ENCODE measurements around the gene RAP2A.
A peak's percentile ranks its signal among the peaks of the same experiment; 100 is the strongest.

The RAP2A gene

GRCh38 chr13:97403893-97404750, 29.8 kb upstream of the RAP2A start:
- peaks cover 8% of the 10 kb centered on the region for H3K36me3 Mint-ChIP-seq (ENCODE audit: low read depth)
- no peaks in the 10 kb centered on the region for H3K4me1 Mint-ChIP-seq
- H3K4me3 Mint-ChIP-seq, result no peak overlapping the region
- peaks cover 8% of the 10 kb centered on the region for H3K27me3 Mint-ChIP-seq
- DNase-seq (no peak), ATAC-seq (no peak)
- H3K9me3 Mint-ChIP-seq, result peaks cover 11% of the 10 kb centered on the region
- no peak overlapping the region for H3K27ac Mint-ChIP-seq

- no peaks in the 10 kb centered on the region for H3K36me3 Mint-ChIP-seq (ENCODE audit: low read depth)
- peaks cover 8% of the 10 kb centered on the region for H3K27me3 Mint-ChIP-seq
- no peak overlapping the region for H3K27ac Mint-ChIP-seq
- no peaks in the 10 kb centered on the region for H3K4me1 Mint-ChIP-seq
- no peak overlapping the region for H3K4me3 Mint-ChIP-seq
- DNase-seq (no peak), ATAC-seq (no peak)
- H3K9me3 Mint-ChIP-seq, result no peaks in the 10 kb centered on the region
Measured at GRCh38 chr13:97407540-97407939, 26.4 kb upstream of the RAP2A start.

GRCh38 chr13:97408938-97409337, 25.0 kb upstream of the RAP2A start:
- Mint-ChIP-seq H3K27me3 (peaks cover 8% of the 10 kb centered on the region), H3K27ac (no peak overlapping the region), H3K4me1 (no peaks in the 10 kb centered on the region), H3K4me3 (no peak overlapping the region), H3K9me3 (no peaks in the 10 kb centered on the region), H3K36me3 (ENCODE audit: low read depth) (no peaks in the 10 kb centered on the region)
- ATAC-seq (no peak), DNase-seq (no peak)

- no peak overlapping the region for H3K4me3 Mint-ChIP-seq
- no peaks in the 10 kb centered on the region for H3K4me1 Mint-ChIP-seq
- ATAC-seq (no peak), DNase-seq (no peak)
- H3K27me3 Mint-ChIP-seq, result peaks cover 9% of the 10 kb centered on the region
- no peaks in the 10 kb centered on the region for H3K9me3 Mint-ChIP-seq
- H3K27ac Mint-ChIP-seq, result no peak overlapping the region
- no peaks in the 10 kb centered on the region for H3K36me3 Mint-ChIP-seq (ENCODE audit: low read depth)
Measured at GRCh38 chr13:97411984-97412383, 22.0 kb upstream of the RAP2A start.

- no peak for ATAC-seq
- no peaks in the 10 kb centered on the region for H3K4me1 Mint-ChIP-seq
- H3K27ac Mint-ChIP-seq, result no peak overlapping the region
- no peaks in the 10 kb centered on the region for H3K9me3 Mint-ChIP-seq
- peaks cover 10% of the 10 kb centered on the region for H3K27me3 Mint-ChIP-seq
- no peaks in the 10 kb centered on the region for H3K36me3 Mint-ChIP-seq (ENCODE audit: low read depth)
- no peak overlapping the region for H3K4me3 Mint-ChIP-seq
- no peak for DNase-seq
Measured at GRCh38 chr13:97413694-97414093, 20.3 kb upstream of the RAP2A start.

GRCh38 chr13:97414392-97414791, 19.6 kb upstream of the RAP2A start:
- Mint-ChIP-seq H3K27me3 (peaks cover 7% of the 10 kb centered on the region), H3K9me3 (no peaks in the 10 kb centered on the region), H3K27ac (no peak overlapping the region), H3K4me3 (no peak overlapping the region), H3K36me3 (ENCODE audit: low read depth) (no peaks in the 10 kb centered on the region), H3K4me1 (no peaks in the 10 kb centered on the region)
- no peak for DNase-seq
- no peak for ATAC-seq

- ATAC-seq (no peak), DNase-seq (no peak)
- peaks cover 7% of the 10 kb centered on the region for H3K27me3 Mint-ChIP-seq
- H3K27ac Mint-ChIP-seq, result no peak overlapping the region
- H3K4me1 Mint-ChIP-seq, result no peaks in the 10 kb centered on the region
- H3K4me3 Mint-ChIP-seq, result no peak overlapping the region
- H3K36me3 Mint-ChIP-seq (ENCODE audit: low read depth), result no peaks in the 10 kb centered on the region
- H3K9me3 Mint-ChIP-seq, result peaks cover 4% of the 10 kb centered on the region
Measured at GRCh38 chr13:97417698-97418097, 16.3 kb upstream of the RAP2A start.

GRCh38 chr13:97422118-97423054, 11.6 kb upstream of the RAP2A start:
- ATAC-seq, result no peak
- H3K9me3 Mint-ChIP-seq, result peaks cover 4% of the 10 kb centered on the region
- no peak for DNase-seq
- H3K27me3 Mint-ChIP-seq, result peaks cover 4% of the 10 kb centered on the region
- H3K4me3 Mint-ChIP-seq, result no peak overlapping the region
- H3K36me3 Mint-ChIP-seq (ENCODE audit: low read depth), result no peaks in the 10 kb centered on the region
- H3K4me1 Mint-ChIP-seq, result no peaks in the 10 kb centered on the region
- no peak overlapping the region for H3K27ac Mint-ChIP-seq

GRCh38 chr13:97423300-97424045, 10.5 kb upstream of the RAP2A start:
- DNase-seq, result no peak

GRCh38 chr13:97425590-97425989, 8.4 kb upstream of the RAP2A start:
- H3K4me1 Mint-ChIP-seq, result no peaks in the 10 kb centered on the region
- H3K9me3 Mint-ChIP-seq, result peaks cover 3% of the 10 kb centered on the region
- H3K27me3 Mint-ChIP-seq, result peaks cover 4% of the 10 kb centered on the region
- H3K27ac Mint-ChIP-seq, result no peak overlapping the region
- ATAC-seq (no peak), DNase-seq (no peak)
- no peak overlapping the region for H3K4me3 Mint-ChIP-seq
- no peaks in the 10 kb centered on the region for H3K36me3 Mint-ChIP-seq (ENCODE audit: low read depth)

More at GRCh38 chr13:97423300-97424045, 10.5 kb upstream of the RAP2A start:
- Mint-ChIP-seq H3K27ac (no peak overlapping the region), H3K4me3 (no peak overlapping the region), H3K36me3 (ENCODE audit: low read depth) (no peaks in the 10 kb centered on the region), H3K9me3 (peaks cover 4% of the 10 kb centered on the region), H3K4me1 (no peaks in the 10 kb centered on the region), H3K27me3 (peaks cover 3% of the 10 kb centered on the region)
- ATAC-seq, result no peak

- Mint-ChIP-seq H3K4me1 (peaks cover 3% of the 10 kb centered on the region), H3K27me3 (peaks cover 4% of the 10 kb centered on the region), H3K36me3 (ENCODE audit: low read depth) (no peaks in the 10 kb centered on the region), H3K27ac (no peak overlapping the region), H3K9me3 (no peaks in the 10 kb centered on the region), H3K4me3 (no peak overlapping the region)
- ATAC-seq, result no peak
- DNase-seq, result no peak
Measured at GRCh38 chr13:97426695-97427094, 7.3 kb upstream of the RAP2A start.

- no peaks in the 10 kb centered on the region for H3K9me3 Mint-ChIP-seq
- H3K4me3 Mint-ChIP-seq, result no peak overlapping the region
- peaks cover 5% of the 10 kb centered on the region for H3K27me3 Mint-ChIP-seq
- no peaks in the 10 kb centered on the region for H3K36me3 Mint-ChIP-seq (ENCODE audit: low read depth)
- no peak overlapping the region for H3K27ac Mint-ChIP-seq
- peaks cover 18% of the 10 kb centered on the region for H3K4me1 Mint-ChIP-seq
- no peak for ATAC-seq
- DNase-seq, result no peak
Measured at GRCh38 chr13:97429681-97430081, 4.3 kb upstream of the RAP2A start.

GRCh38 chr13:97430296-97430695, 3.7 kb upstream of the RAP2A start:
- H3K9me3 Mint-ChIP-seq, result no peaks in the 10 kb centered on the region
- H3K4me3 Mint-ChIP-seq, result no peak overlapping the region
- peaks cover 2% of the 10 kb centered on the region for H3K36me3 Mint-ChIP-seq (ENCODE audit: low read depth)
- peaks cover 24% of the 10 kb centered on the region for H3K4me1 Mint-ChIP-seq
- no peak overlapping the region for H3K27ac Mint-ChIP-seq
- peaks cover 5% of the 10 kb centered on the region for H3K27me3 Mint-ChIP-seq
- ATAC-seq (no peak), DNase-seq (no peak)

- no peak for ATAC-seq
- H3K36me3 Mint-ChIP-seq (ENCODE audit: low read depth), result peaks cover 2% of the 10 kb centered on the region
- H3K4me1 Mint-ChIP-seq, result peaks cover 32% of the 10 kb centered on the region
- peak overlapping the region; percentile 96 for H3K4me3 Mint-ChIP-seq
- H3K27me3 Mint-ChIP-seq, result peaks cover 5% of the 10 kb centered on the region
- H3K9me3 Mint-ChIP-seq, result no peaks in the 10 kb centered on the region
- no peak overlapping the region for H3K27ac Mint-ChIP-seq
- DNase-seq, result no peak
Measured at GRCh38 chr13:97431171-97431764, 2.7 kb upstream of the RAP2A start.

Data from activated naive CD8-positive, alpha-beta T cell treated with anti-CD3 and anti-CD28 coated beads, Interleukin-2, amount 50 U/mL, for 24 hours (primary cell).